Liver (tissue), 9 donors: Measurements from ENCODE around the gene MRPL10. TPM values are rescaled to one million over a fixed set of nuclear protein-coding genes. Genes with fewer than 3 reads are reported as not detected.
A peak's percentile ranks its signal among the peaks of the same experiment; 100 is the strongest.

Source experiments
- DNase-seq: peaks from one replicate; pipeline ENCODE4 v3.0.0-alpha.2; 2017; ENCODE audit warnings: low spot score
- H3K27ac ChIP-seq, 2 donors: one replicate each; pipeline ENCODE4 v1.7.0; 2013; ENCODE audit warnings: inconsistent platforms in 2 of 2, low read length in 2 of 2, control low read depth in 1 of 2, low read depth in 1 of 2, mild to moderate bottlenecking in 1 of 2
- H3K27me3 ChIP-seq, 4 donors: one replicate each; pipeline versions ENCODE4 v1.6.1 to v1.7.0; 2013; ENCODE audit warnings: low read length in 3 of 4, inconsistent platforms in 1 of 4, mild to moderate bottlenecking in 1 of 4, moderate library complexity in 1 of 4; ENCODE audit not compliant: control insufficient read depth in 4 of 4, insufficient read depth in 4 of 4
- H3K36me3 ChIP-seq, 4 donors: one replicate each; pipeline versions ENCODE4 v1.6.1 to v1.7.0; 2013; ENCODE audit warnings: low read length in 3 of 4, mild to moderate bottlenecking in 3 of 4, low read depth in 1 of 4, moderate library complexity in 1 of 4; ENCODE audit not compliant: control insufficient read depth in 4 of 4, insufficient read depth in 3 of 4
- H3K4me1 ChIP-seq, 4 donors: one replicate each; pipeline versions ENCODE4 v1.6.1 to v1.7.0; 2013; ENCODE audit warnings: low read length in 3 of 4, mild to moderate bottlenecking in 3 of 4, moderate library complexity in 1 of 4; ENCODE audit not compliant: control insufficient read depth in 4 of 4, insufficient read depth in 4 of 4
- H3K4me3 ChIP-seq, 3 donors: one replicate each; pipeline versions ENCODE4 v1.6.1 to v1.7.0; 2013; ENCODE audit warnings: low read length in 3 of 3, control low read depth in 1 of 3, low read depth in 1 of 3, mild to moderate bottlenecking in 1 of 3
- H3K9ac ChIP-seq, 2 donors: one replicate each; pipeline ENCODE4 v1.7.0; 2013; ENCODE audit warnings: low read length in 2 of 2, mild to moderate bottlenecking in 2 of 2, moderate library complexity in 2 of 2, control low read depth in 1 of 2, low read depth in 1 of 2
- H3K9me3 ChIP-seq, 4 donors: one replicate each; pipeline versions ENCODE4 v1.6.1 to v1.7.0; 2013; ENCODE audit warnings: low read length in 3 of 4; ENCODE audit not compliant: control insufficient read depth in 4 of 4
- EGR1 ChIP-seq, 2 donors: IDR thresholded peaks; 2 replicates each; pipeline ENCODE4 v1.6.1; 2016 to 2018; ENCODE audit warnings: antibody characterized with exemption in 2 of 2, low read depth in 2 of 2
- FOXA1 ChIP-seq: IDR thresholded peaks from 2 replicates; pipeline ENCODE4 v1.6.1; 2016; ENCODE audit warnings: antibody characterized with exemption
- FOXA2 ChIP-seq: IDR thresholded peaks from 2 replicates; pipeline ENCODE4 v1.6.1; 2016; ENCODE audit warnings: antibody characterized with exemption
- HNF4A ChIP-seq, 2 donors: conservative IDR thresholded peaks; 2 replicates each; pipeline ENCODE4 v1.6.1; 2016; ENCODE audit warnings: antibody characterized with exemption in 2 of 2, mild to moderate bottlenecking in 2 of 2
- HNF4G ChIP-seq: IDR thresholded peaks from 2 replicates; pipeline ENCODE4 v1.6.1; 2016; ENCODE audit warnings: antibody characterized with exemption
- JUND ChIP-seq, 2 donors: IDR thresholded peaks; 2 replicates each; pipeline ENCODE4 v1.6.1; 2016; ENCODE audit warnings: antibody characterized with exemption in 2 of 2
- NR2F2 ChIP-seq: IDR thresholded peaks from 2 replicates; pipeline ENCODE4 v1.6.1; 2016; ENCODE audit warnings: antibody characterized with exemption
- RAD21 ChIP-seq, 2 donors: IDR thresholded peaks; 2 replicates each; pipeline ENCODE4 v1.6.1; 2016; ENCODE audit warnings: antibody characterized with exemption in 2 of 2, mild to moderate bottlenecking in 2 of 2
- RXRA ChIP-seq, 2 donors: IDR thresholded peaks; 2 replicates each; pipeline ENCODE4 v1.6.1; 2017 to 2018; ENCODE audit warnings: antibody characterized with exemption in 2 of 2, mild to moderate bottlenecking in 1 of 2
- SP1 ChIP-seq: IDR thresholded peaks from 2 replicates; pipeline ENCODE4 v1.6.1; 2018; ENCODE audit warnings: antibody characterized with exemption, mild to moderate bottlenecking
- TAF1 ChIP-seq: conservative IDR thresholded peaks from 2 replicates; pipeline ENCODE4 v1.6.1; 2016; ENCODE audit warnings: antibody characterized with exemption, mild to moderate bottlenecking
- YY1 ChIP-seq: IDR thresholded peaks from 2 replicates; pipeline ENCODE4 v1.6.1; 2016; ENCODE audit warnings: antibody characterized with exemption, mild to moderate bottlenecking
- WGBS: extraction: QIAGEN DNeasy Blood & Tissue Kit; methylation state at CpG from one replicate; pipeline ENCODE4 v1.1.7; 2013; 5-methylcytosine and 5-hydroxymethylcytosine counted together
- polyA plus RNA-seq, 2 donors: library from polyadenylated mRNA; stranded (reverse) in 1 of 2; unstranded in 1 of 2; fragments of 200-250 nt in 1 of 2; fragments of >200 nt in 1 of 2; fragmentation: Nextera tagmentation in 1 of 2; extraction: Ambion mirVana in 1 of 2; gene quantifications; one replicate each; pipeline versions ENCODE4 v1.2.1 to v1.2.3, GENCODE V29; 2013 to 2015
- total RNA-seq, 2 donors: library from RNA; depleted of rRNA; stranded (reverse); fragments of >200 nt; gene quantifications; one replicate each; pipeline ENCODE4 v1.2.3, GENCODE V29; 2014
- TF ChIP-seq, protein P1 (sequence below): fragments of 150-350 bp; IDR thresholded peaks from 2 replicates; pipeline ENCODE4 v1.5.1; 2017; ENCODE audit warnings: improper control_type of control experiment, low read depth, low read length; ENCODE audit not compliant: missing input control
- TF ChIP-seq, protein P2 (sequence below): IDR thresholded peaks from 2 replicates; pipeline ENCODE4 v1.6.1; 2016; ENCODE audit warnings: antibody characterized with exemption, mild to moderate bottlenecking
- TF ChIP-seq, protein P3 (sequence below): IDR thresholded peaks from 2 replicates; pipeline ENCODE4 v1.6.1; 2016; ENCODE audit warnings: antibody characterized with exemption
- TF ChIP-seq, protein P4 (sequence below): IDR thresholded peaks from 2 replicates; pipeline ENCODE4 v1.6.1; 2016; ENCODE audit warnings: antibody characterized with exemption
- donor health status: healthy.
- donor health status: healthy.
- donor health status: healthy.
- donor health status: healthy.
- donor health status: healthy.

MRPL10 gene
- total and polyA plus RNA-seq, 4 donors, result 10.2 to 24.9 (median 12.9) TPM

DNA sequence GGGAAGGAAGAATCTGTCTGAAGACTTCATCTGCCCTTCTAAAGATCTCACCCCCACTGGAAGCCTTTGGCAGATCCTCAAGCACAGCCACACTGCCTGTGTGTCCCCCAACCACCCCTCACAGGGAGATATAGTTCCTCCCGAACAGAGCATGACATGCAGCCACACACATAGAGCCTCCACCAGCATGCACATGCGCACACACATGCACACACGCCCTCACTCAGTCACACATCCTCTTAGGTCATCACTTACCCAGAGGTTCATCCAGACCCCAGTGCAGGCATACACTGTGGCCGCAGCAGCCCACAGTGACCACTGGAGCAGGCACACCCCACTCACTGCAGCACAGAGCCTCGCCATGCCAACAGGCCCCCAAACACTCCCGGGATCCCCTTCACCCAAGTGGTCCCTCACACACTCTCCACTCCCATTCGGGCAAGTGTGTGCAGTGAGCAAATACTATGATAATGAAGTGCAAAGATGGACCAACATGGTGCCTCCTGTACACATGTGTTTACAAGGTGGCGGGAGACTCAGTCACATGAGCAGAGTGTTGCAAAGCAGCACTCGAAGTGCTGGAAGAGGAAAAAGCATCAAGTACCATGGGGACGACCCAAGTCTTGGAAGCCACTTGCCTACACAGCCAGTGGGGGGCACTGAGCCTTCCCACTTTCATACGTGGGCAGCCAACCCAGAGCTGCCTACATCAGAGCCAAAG lies 36.6 kb upstream of the MRPL10 start:
- DNase-seq, result no peak
- TF ChIP-seq, protein P1, sequence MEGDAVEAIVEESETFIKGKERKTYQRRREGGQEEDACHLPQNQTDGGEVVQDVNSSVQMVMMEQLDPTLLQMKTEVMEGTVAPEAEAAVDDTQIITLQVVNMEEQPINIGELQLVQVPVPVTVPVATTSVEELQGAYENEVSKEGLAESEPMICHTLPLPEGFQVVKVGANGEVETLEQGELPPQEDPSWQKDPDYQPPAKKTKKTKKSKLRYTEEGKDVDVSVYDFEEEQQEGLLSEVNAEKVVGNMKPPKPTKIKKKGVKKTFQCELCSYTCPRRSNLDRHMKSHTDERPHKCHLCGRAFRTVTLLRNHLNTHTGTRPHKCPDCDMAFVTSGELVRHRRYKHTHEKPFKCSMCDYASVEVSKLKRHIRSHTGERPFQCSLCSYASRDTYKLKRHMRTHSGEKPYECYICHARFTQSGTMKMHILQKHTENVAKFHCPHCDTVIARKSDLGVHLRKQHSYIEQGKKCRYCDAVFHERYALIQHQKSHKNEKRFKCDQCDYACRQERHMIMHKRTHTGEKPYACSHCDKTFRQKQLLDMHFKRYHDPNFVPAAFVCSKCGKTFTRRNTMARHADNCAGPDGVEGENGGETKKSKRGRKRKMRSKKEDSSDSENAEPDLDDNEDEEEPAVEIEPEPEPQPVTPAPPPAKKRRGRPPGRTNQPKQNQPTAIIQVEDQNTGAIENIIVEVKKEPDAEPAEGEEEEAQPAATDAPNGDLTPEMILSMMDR, result no peak
- TF ChIP-seq SP1 (no peak), FOXA1 (no peak)
- H3K9me3 ChIP-seq, result no peaks in the 10 kb centered on the region
- H3K27me3 ChIP-seq, result peaks cover 0 to 7% (median 0%) of the 10 kb centered on the region in 4 donors
- WGBS, result 90% methylated on average over 11 of the region's 11 CpGs
- no peak overlapping the region for H3K4me3 ChIP-seq
- H3K36me3 ChIP-seq, result no peaks in the 10 kb centered on the region
- H3K4me1 ChIP-seq, result no peaks in the 10 kb centered on the region
- H3K9ac ChIP-seq, result no peak overlapping the region
- no peak overlapping the region for H3K27ac ChIP-seq

DNA sequence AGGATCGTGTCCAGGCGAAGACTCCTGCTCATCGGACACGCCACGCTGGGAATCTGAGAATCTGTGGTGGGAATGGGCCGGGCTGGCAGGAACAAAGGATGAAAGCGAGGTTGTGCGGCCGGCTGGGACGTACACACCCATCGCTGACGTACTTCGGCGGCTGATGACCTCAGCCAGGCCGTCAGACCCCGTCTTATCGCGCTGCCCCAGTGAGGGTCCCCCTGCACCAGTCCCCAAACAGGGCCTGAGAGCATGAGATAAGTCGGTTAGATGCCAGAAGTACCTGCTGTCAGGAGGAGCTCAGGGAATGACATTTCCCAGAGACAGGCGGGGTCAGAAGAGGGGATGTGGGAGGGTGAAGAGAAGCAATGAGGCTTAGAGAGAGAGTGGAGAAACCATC lies 35.6 kb upstream of the MRPL10 start:
- Histone ChIP-seq H3K27ac (no peak overlapping the region), H3K36me3 (no peaks in the 10 kb centered on the region), H3K4me1 (no peaks in the 10 kb centered on the region), H3K27me3 (peaks cover 0 to 7% (median 0%) of the 10 kb centered on the region in 4 donors), H3K4me3 (no peak overlapping the region), H3K9me3 (no peaks in the 10 kb centered on the region), H3K9ac (no peak overlapping the region)
- 76% methylated on average over 20 of the region's 20 CpGs for WGBS
- peak; percentile 60 for DNase-seq
- TF ChIP-seq TAF1 (no peak), HNF4G (no peak), YY1 (no peak), RAD21 (IDR thresholded peaks at IDR 0.05) (no peak), FOXA1 (no peak), JUND (IDR thresholded peaks at IDR 0.05) (no peak), EGR1 (IDR thresholded peaks at IDR 0.05; ENCODE audit: low read depth in 2 of 2) (no peak), NR2F2 (no peak), FOXA2 (no peak), RXRA (IDR thresholded peaks at IDR 0.05) (no peak), HNF4A (conservative IDR thresholded peaks at IDR 0.05) (no peak)
- TF ChIP-seq, protein P2, sequence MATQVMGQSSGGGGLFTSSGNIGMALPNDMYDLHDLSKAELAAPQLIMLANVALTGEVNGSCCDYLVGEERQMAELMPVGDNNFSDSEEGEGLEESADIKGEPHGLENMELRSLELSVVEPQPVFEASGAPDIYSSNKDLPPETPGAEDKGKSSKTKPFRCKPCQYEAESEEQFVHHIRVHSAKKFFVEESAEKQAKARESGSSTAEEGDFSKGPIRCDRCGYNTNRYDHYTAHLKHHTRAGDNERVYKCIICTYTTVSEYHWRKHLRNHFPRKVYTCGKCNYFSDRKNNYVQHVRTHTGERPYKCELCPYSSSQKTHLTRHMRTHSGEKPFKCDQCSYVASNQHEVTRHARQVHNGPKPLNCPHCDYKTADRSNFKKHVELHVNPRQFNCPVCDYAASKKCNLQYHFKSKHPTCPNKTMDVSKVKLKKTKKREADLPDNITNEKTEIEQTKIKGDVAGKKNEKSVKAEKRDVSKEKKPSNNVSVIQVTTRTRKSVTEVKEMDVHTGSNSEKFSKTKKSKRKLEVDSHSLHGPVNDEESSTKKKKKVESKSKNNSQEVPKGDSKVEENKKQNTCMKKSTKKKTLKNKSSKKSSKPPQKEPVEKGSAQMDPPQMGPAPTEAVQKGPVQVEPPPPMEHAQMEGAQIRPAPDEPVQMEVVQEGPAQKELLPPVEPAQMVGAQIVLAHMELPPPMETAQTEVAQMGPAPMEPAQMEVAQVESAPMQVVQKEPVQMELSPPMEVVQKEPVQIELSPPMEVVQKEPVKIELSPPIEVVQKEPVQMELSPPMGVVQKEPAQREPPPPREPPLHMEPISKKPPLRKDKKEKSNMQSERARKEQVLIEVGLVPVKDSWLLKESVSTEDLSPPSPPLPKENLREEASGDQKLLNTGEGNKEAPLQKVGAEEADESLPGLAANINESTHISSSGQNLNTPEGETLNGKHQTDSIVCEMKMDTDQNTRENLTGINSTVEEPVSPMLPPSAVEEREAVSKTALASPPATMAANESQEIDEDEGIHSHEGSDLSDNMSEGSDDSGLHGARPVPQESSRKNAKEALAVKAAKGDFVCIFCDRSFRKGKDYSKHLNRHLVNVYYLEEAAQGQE, result no peak
- TF ChIP-seq, protein P3, sequence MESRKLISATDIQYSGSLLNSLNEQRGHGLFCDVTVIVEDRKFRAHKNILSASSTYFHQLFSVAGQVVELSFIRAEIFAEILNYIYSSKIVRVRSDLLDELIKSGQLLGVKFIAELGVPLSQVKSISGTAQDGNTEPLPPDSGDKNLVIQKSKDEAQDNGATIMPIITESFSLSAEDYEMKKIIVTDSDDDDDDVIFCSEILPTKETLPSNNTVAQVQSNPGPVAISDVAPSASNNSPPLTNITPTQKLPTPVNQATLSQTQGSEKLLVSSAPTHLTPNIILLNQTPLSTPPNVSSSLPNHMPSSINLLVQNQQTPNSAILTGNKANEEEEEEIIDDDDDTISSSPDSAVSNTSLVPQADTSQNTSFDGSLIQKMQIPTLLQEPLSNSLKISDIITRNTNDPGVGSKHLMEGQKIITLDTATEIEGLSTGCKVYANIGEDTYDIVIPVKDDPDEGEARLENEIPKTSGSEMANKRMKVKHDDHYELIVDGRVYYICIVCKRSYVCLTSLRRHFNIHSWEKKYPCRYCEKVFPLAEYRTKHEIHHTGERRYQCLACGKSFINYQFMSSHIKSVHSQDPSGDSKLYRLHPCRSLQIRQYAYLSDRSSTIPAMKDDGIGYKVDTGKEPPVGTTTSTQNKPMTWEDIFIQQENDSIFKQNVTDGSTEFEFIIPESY, result no peak
- TF ChIP-seq, protein P4, sequence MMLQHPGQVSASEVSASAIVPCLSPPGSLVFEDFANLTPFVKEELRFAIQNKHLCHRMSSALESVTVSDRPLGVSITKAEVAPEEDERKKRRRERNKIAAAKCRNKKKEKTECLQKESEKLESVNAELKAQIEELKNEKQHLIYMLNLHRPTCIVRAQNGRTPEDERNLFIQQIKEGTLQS, result no peak
